HG02885 (cell line): ENCODE measurements around the gene WFDC2.
"Not testable (repeated sequence)": the region's sequence is repeated elsewhere in the genome, so short reads cannot be mapped to it uniquely, and the experiment has no call there.

Experiments used
- ATAC-seq: cut with Tn5 transposase; IDR thresholded peaks from one replicate; pipeline ENCODE4 v1.9.1; 2021; ENCODE audit warnings: mild to moderate bottlenecking; ENCODE audit not compliant: unreplicated experiment, poor library complexity

The WFDC2 gene

DNA sequence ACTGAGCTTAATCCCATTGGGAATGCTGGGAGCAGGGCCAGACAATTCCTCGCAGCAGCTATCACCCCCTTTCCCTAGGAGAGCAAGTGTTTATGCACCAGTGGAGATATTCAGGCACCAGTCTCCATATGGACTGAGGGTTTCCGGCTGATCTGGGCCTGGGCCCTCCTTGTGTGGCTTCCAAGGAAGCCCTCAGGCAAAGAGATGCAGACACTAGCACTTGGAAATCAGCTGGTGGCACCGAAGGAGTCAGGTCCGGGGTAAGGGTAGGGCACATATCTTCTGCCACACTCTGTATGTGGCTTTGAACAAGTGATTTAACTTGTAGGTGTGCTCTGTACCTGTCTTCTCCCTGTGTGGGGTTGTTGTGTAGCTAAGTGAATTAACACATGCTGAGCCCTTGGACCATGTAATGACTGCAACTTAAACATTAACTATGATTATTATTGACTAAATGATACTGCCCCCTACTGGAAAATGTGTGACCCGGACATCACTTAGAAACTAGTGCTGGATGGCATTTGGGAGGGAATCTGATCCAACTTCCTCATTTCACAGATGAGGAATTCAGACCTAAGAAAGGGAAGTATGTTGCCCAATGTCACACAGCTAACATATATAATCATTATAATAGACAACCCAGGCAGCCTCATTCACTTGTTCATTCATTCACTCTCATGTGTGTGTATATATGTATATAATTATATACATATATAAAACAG is 19.3 kb upstream of the WFDC2 start:
- ATAC-seq: no peak

DNA sequence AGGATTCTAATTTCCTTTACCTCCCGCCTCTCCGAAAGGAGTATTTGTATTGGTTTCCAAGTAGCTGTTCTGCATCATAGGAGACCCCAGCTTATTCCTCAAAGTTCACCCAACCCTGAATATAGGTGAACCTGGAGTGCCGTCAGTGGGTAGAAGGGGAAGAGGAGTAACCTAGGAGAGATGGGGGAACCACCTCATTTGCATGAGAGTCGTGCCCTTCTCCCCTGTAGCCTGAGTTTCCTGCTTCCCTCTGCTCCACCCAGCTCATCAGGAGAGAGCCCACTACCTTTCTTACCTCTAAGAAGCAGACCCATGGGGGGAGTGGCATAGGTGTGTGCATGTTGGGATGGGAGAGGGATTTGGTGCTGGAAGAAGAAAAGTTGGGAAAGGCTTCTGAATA is 17.3 kb upstream of the WFDC2 start:
- ATAC-seq: no peak

DNA sequence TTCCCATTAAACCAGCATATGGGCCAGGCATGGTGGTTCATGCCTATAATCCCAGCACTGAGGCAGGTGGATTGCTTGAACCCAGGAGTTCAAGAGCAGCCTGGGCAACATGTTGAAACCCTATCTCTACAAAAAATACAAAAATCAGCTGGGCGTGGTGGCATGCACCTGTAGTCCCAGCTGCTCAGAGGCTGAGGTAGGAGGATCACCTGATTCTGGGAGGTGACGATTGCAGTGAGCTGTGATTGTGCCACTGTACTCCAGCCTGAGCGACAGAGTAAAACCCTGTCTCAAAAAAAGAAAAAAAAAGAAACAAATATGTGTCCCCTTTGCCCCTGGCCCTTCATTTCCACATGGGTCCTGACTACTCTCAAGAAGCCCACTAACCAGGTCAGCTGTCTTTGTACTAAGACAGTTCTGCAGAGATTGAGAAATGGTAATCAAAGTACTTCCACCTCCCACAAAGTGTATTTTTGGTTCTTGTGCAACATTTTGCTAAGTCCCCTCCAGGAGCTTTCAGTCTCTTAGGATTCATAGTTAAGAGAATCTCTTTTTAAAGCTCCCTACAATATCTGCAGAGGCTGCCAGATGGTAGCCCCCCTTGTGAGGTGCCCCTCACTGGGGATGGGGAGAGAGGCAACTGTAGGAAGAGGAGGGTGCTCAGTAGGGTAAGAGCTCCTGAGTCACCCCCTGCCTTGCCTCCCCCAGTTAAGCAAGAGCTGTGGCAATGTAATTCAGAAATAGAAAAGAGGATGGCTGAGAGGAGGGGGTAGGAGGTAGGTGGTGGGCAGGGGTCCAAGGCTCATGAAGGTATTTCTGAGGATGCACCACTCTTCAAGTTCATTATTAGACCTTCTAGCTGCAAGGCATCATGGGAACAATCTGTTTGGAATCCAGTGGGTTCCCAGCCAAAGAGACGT is 16.5 kb upstream of the WFDC2 start:
- no peak for ATAC-seq

DNA sequence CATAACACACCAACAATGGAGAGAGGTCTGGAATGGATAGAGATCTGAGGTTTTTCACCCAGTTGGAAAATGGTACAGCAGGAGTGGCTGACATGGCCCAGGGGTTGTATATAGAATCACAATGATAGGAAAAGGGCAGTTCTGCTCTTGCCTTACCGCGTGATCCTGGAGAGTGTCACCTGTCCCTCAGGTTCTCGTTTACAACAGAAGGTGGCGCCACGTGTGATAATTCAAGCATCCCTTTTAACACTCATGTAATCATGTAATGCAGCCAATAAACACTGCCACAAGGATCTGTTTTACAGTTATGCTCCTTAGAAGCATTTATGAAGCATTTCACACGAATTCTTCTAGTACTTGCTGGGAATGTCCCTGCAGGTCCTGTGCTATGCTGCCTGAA is 12.9 kb upstream of the WFDC2 start:
- ATAC-seq: no peak

DNA sequence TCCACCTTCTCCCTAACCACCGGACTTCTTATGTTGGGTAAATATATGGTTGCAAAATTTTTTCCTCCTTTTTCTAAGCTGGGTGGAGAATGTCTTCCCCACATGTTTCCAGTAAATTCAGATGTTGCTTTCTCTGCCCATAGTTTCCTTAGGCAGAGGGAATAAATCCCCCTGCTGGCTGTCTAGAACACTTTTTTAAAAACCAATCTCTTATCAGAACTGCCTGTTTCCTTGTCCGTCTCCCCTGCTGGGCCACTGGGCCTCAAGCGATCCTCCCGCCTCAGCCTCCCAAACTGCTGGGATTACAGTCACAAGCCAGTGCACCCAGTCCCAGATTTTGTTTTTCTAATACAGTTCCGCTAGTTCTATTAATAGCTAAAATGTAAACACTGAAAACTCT is 9.9 kb upstream of the WFDC2 start:
- ATAC-seq: no peak

DNA sequence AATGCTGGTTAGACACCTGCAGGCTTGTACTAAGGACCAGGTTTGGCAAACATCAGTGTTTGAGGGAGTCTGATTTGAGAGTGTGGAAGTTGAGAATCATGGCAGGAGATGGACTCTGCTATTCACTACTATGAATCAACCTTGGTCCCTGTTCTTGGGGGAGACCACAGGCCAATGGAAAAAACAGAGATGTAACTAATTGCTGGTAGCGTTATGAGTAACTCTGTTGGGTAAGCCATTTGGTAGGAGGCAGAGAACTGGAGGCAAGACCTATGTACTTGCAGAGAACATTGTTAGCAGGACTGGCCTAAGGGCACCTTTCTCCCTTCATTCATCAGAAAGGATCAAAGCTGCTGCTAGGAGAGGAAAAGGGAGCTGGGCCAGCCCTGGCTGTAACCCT is 8.3 kb upstream of the WFDC2 start:
- ATAC-seq: no peak

DNA sequence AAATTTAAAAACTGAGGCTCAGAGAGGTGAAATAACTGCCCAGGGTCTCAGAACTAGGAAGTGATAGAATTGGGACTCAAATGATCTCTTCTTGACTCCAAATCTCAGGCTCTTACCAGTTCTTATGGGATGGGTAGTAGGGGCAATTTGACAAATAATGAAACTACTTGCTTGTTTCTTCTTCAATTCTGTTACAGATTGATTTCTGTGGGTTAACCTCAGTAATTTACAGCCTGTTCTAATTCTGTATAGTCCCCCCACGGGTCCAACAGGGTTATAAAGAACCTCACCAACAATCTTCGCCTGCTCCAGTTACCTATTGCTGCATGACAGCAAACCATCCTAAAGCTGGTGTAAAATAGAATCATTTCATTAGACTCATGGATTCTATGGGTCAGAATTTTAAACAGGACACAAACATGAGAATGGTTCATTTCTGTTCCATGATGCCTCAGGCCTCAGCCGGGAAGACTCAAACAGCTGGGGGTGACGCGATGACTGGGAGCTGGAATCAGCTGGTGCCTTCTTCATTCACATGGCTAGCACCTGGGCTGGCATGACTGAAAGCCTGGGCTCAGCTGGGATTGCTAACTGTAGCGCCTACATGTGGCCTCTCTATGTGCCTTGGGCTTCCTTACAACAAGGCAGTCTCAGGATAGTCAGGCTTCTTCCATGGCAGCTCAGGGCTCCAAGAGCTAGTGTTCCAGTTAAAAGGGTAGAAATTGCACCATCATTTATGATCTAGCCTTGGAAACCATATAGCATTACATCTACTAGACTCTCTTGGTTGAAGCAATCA is 6.6 kb upstream of the WFDC2 start:
- no peak for ATAC-seq

DNA sequence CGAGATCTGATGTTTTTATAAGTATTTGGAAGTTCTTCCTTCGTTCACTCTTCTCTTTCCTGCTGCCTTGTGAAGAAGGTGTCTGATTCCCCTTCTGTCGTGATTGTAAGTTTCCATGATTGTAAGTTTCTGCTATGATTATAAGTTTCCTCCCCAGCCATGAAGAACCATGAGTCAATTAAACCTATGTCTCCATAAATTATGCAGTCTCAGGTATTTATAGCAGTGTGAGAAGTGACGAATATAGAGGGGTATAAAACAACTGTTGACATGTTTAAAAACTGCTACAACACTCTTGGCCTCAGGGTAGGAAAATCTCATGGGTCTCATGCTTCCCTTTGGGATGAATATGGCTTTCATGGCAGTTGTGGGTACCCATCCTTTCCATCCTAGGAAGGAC is 5.8 kb upstream of the WFDC2 start:
- no peak for ATAC-seq

DNA sequence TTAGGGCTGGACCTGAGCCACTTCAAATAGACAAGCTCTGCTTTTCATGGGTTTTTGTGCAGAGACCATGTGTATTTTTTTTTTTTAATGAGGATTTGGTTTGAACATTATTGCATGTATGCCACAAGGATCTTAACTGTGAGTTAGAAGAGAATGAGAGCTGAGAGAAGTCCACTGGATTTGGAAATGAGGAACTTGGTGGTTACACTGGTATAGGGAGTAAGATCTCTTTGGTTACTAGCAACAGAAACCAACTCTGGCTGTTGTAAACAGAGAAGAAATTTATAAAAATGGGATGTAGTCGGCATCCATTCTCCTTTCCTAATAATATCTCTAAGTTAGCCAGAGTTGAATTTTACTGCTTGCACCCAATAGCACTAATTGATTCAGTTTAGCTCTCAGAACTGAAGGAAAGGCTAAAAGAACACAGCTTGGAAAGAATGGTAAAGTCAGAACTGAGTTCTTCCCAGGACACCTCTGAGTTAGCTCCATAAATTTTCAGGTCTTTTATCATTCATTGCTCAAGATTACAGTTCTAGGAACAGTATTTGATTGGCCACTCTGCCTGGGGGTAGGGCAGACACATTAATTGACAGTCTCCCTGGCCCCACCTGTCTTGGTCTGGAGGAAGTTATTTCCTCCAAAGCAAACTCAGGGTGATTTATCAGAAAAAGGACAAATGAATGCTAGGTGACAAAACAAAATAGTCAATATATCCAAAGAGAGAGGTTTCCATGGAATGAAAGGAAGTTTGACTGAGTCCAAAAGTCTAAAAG is 3.9 kb upstream of the WFDC2 start:
- ATAC-seq: no peak

DNA sequence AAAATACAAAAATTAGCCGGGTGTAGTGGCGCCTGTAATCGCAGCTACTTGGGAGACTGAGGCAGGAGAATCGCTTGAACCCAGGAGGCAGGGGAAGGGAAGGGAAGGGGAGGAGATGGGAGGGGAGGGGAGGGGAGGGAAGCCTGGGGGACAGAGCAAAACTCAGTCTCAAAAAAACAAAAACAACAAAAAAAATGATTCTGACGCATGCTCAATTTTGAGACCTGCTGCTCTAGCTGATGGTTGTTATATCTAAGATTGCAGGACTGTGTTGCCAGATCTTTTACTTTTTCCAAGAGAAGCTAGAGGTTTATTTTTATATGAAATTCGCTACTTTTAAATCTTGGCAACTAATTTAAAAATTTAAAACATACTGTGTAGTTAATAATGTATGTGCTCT is 2.4 kb upstream of the WFDC2 start:
- no peak for ATAC-seq

DNA sequence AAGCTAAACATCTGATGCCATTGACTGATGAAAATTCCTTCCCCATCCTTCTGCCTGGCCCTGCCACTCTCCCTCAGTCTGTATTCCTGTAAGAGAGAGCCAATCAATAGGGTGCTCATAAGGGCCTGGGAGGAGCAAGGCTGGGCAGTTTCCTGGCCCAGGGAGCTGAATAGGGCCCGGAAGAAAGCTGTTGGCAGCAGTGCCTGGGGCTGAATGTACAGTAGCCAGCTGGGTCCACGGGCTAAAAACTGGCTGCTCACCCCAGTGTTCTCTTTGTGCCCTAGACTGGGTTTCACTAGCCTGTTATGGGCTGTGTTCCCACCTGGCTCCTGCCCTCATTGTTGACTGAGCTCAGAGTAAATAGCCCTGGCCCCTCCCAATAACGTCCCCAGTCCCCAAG is 1.7 kb upstream of the WFDC2 start:
- ATAC-seq: no peak

DNA sequence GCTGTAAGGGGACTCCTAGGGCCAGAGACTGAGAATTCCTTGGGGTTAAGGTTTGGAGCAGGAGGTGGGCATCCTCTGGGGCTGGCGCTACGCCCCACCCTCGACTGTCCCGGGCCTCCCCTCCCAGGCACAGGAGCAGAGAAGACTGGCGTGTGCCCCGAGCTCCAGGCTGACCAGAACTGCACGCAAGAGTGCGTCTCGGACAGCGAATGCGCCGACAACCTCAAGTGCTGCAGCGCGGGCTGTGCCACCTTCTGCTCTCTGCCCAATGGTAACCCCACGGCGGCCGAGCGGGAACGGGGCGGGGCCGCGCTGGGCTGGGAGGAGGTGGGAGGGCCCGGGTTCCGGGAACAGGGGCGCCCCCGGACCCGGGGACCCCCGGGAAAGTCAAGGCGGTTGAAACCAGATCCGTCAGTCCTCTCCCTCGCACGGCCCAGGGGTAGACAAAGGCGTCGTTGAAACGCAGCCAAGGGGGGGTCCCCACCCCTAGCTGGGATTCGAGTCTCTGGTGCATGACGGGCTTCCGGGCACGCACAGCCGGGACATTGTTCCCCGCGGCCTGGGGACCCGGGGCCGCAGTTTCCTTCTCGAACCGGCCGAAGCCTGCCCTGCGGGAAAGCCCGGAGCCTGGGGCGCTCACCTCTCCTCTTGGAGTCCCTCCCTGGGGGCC is 844 bp downstream of the WFDC2 start:
- ATAC-seq: no peak

DNA sequence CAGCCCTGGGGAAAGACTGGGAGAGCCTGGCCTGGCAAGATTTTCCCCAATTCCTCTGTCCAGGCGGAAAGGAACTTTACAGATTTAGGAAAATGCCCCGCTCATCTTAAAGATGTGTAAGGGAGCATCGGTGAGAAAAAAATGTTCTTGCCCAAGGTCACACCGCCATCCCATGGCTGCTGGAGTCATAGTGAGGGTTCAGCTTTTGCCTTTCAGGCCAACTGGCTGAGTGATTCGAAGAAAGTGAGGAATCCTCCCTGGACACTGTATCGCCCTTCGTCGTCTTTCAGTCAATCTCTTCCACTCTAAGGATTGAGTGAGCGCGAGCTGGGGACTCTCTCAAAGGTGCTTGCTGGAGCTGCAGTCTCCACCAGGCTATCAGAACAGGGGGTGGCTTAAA is 1.4 kb downstream of the WFDC2 start:
- ATAC-seq: no peak

DNA sequence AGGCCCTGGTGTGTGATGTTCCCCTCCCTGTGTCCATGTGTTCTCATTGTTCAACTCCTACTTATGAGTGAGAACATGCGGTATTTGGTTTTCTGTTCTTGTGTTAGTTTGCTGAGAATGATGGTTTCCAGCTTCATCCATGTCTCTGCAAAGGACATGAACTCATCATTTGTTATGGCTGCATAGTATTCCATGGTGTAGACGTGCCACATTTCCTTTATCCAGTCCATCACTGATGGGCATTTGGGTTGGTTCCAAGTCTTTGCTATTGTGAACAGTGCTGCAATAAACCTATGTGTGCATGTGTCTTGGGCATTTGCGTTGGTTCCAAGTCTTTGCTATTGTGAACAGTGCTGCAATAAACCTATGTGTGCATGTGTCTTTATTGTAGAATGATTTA is 2.7 kb downstream of the WFDC2 start:
- not testable (repeated sequence) for ATAC-seq

DNA sequence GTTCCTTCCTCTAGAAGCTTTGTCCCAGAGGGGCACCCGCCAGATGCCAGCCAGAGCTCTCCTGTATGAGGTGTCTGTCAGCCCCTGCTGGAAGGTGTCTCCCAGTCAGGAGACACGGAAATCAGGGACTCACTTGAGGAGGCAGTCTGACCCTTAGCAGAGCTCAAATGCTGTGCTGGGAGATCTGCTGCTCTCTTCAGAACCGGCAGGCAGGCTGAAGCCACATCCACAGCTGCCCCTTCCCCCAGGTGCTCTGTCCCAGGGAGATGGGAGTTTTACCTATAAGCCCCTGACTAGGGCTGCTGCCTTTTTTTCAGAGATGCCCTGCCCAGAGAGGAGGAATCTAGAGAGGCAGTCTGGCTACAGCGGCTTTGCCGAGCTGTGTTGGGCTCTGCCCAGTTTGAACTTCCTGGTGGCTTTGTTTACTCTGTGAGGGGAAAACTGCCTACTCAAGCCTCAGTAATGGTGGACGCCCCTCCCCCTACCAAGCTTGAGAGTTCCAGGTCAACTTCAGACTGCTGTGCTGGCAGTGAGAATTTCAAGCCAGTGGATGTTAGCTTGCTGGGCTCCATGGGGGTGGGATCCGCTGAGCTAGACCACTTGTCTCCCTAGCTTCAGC is 8.1 kb downstream of the WFDC2 start:
- ATAC-seq: not testable (repeated sequence)

DNA sequence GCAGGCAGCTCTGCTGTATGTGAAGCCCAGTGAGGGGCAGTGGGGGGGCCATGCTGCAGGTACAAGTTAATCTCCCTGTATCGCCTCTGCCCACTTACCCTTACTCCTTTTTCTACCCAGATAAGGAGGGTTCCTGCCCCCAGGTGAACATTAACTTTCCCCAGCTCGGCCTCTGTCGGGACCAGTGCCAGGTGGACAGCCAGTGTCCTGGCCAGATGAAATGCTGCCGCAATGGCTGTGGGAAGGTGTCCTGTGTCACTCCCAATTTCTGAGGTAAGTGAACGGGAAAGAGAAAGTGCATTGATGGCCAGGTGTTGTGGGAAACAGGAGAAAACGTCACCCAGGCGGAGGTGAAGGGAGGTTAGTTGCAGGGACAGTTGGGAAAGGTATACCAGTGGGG is 10.3 kb downstream of the WFDC2 start:
- ATAC-seq: no peak

DNA sequence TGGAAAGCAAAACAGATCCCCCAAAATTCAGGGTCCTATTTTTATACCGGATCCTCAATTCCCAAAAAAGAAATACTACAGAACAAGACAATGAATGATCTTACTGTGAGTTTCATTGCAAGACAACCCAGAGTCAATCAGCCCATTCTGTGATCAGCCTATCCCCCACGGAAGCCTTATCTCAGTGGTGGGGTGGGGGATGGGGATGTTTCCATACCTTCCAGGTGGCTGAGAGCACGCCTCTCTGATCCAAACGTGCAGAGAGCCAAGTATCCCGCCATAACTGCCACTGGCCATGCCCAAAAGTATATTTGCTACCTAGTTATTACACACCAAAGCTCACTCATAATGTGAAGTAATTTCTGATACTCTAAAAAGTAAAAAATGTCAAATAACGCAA is 15.1 kb downstream of the WFDC2 start:
- ATAC-seq: no peak

DNA sequence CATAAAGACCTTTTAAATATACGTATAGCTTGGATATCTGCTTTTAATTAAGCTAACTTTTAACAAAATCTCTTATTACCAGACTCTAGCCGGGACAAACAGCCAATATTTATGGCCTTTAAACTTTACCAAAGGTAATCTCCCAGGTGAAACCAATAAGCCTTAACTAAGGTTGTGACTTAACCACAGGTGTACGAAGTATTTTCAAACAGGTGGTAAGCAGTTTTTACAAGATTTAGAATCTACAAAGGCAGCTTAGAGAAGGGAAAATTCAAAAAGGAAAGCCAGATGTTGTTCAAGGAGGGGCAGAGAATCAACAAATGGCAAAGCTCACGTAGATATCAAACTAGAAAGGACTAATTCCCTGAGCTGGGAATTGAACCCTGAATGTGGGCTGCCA is 15.8 kb downstream of the WFDC2 start:
- no peak for ATAC-seq

DNA sequence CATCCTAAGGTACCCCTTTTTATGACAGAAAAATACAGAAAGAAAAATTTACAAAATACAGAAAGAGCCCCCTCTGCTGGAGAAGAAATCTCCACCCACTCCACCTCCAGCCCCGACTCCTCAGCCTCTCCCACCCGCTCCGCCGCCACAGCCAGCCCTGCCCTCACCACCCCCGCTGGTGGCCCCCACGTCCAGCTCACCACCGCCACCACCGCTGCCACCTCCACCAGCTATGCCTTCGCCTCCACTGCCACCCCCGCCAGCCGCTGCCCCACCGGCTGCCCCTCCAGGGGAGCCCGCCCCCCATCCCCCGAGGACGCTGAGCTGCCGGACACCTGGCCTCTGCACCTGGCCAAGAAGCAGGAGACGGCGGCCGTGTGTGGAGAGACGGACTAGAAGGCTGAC is 17.7 kb downstream of the WFDC2 start:
- no peak for ATAC-seq
